ENCODE measurements around the gene GAREM2.

GRCh38 chr2:26169226-26169625 lies 3.7 kb upstream of the GAREM2 start:
- TF ChIP-seq CTCF (IDR thresholded peaks at IDR 0.05) (no peak), POLR2A (IDR thresholded peaks at IDR 0.05) (no peak)

All from adrenal gland (tissue), 5 donors.